GM13976 (cell line): ENCODE measurements around the gene ANKRD13A.
"Not testable (repeated sequence)": the region's sequence is repeated elsewhere in the genome, so short reads cannot be mapped to it uniquely, and the experiment has no call there.

Experiments used
- DNase-seq: peaks from one replicate; pipeline ENCODE4 v3.0.0; 2012; ENCODE audit warnings: low spot score
- CTCF ChIP-seq: IDR thresholded peaks from 2 replicates; pipeline ENCODE4 v1.5.1; 2012; ENCODE audit warnings: borderline replicate concordance, mild to moderate bottlenecking; ENCODE audit not compliant: insufficient read depth; ENCODE audit errors: extremely low read depth, missing control alignments, control extremely low read depth
- in situ Hi-C: fragments of 300-500 bp; cut with MboI; formaldehyde crosslinking; loops from one replicate; pipeline ENCODE4 v1.12.0; 2022; ENCODE audit warnings: low sequenced_read_pairs, mixed read lengths, inconsistent platforms; ENCODE audit not compliant: unreplicated experiment

The ANKRD13A gene

DNA sequence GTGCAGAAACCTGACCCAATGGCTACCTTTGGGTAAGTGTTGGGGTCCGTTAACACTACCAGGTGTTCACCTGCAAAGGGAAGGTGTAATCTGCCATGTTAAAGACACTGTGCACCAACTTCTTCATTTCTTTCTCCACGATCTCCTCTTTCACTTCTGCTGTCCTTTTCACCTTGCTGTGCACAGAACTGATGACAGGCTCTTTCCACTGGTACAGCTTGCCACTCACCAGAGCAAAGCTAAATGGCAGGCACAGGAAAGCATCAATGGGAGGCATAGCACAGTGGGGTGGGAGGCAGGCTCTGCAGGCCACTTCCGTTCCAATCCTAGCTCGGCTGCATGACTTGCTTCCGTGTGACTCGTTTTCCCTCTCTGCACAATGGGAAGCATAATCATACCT, 51.7 kb downstream of the ANKRD13A start:
- no peak for TF ChIP-seq CTCF
- DNase-seq: no peak
- in situ Hi-C loops: no loop called here

DNA sequence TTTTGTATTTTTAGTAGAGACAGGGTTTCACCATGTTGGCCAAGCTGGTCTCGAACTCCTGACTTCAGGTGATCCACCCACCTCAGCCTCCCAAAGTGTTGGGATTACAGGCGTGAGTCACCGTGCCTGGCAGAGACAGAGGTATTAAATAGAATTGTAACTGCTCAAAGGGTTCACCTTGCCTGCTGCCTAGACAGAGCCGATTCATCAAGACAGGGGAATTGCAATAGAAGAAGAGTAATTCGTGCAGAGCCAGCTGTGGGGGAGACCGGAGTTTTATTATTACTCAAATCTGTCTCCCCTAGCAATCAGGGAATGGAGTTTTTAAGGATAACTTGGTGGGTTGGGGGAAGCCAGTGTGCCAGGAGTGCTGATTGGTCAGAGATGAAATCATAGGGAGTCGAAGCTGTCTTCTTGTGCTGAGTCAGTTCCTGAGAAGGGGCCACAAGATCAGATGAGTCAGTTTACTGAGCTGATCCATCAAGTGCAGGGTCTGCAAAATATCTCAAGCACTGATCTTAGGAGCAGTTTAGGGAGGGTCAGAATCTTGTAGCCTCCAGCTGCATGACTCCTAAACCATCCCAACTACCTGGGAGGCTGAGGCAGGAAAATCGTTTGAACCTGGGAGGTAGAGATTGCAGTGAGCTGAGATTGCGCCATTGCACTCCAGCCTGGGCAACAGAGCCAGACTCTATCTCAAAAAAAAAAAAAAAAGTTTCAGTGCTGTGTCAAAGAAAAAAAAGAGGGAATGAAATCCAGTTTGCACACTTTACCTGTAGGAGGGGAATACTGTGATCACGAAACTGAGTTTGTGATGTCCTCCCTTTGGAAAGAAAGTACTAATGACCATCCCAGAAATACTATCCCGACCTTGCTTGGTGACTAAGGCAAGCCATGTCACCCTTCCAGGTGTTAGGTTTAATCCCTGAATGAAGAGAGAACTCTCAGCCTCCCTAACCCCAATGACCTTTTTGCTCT, 56.4 kb downstream of the ANKRD13A start:
- DNase-seq, in situ Hi-C loops: not testable (repeated sequence)

GRCh38 chr12:110056643-110057042, 57.4 kb downstream of the ANKRD13A start:
- DNase-seq, in situ Hi-C loops: not testable (repeated sequence)

DNA sequence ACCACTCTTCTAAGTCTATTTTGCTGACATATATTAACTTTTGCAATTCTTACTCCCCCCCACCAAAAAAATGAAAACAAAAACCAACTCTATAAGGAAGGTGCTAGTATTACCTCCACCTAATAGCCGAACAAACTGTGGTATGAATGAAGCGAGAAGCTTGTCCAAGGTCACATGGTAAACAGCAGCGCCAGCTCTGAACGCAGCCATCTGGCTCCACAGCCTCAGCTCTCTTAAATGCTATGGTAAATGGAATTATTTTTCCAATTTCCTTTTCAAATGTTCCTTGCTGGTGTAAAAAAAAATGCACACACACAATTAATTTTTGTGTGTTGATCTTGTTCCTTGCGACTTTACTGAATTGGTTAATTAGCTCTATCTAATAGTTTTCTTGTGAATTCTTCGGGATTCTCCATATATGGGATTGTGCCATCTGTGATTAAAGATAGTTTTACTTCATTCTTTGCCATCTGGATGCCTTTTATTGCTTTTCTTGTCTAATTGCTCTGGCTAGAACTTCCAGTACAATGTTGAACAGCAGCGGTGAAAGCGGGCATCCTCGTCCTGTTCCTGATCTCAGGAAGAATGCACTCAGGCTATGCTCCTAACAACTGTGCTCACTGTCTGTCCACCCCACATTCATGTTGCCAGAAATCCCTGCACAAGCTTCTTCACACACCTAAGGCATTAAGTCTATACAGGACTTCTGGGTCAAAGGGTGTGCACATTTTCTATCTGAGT, 59.8 kb downstream of the ANKRD13A start:
- in situ Hi-C loops: no loop called here
- no peak for DNase-seq
- no peak for TF ChIP-seq CTCF

- DNase-seq: no peak
- TF ChIP-seq CTCF: no peak
- in situ Hi-C loops: no loop called here
These were observed 60.4 kb downstream of the ANKRD13A start for GRCh38 chr12:110059651-110060000.

- no peak for DNase-seq
- in situ Hi-C loops: no loop called here
- TF ChIP-seq CTCF: no peak
These were observed 63.0 kb downstream of the ANKRD13A start for GRCh38 chr12:110062241-110062640.

GRCh38 chr12:110065540-110065939, 66.3 kb downstream of the ANKRD13A start:
- peak; percentile 41 for DNase-seq
- in situ Hi-C loops: no loop called here
- TF ChIP-seq CTCF: no peak

GRCh38 chr12:110067531-110067930, 68.3 kb downstream of the ANKRD13A start:
- DNase-seq: no peak
- in situ Hi-C loops: no loop called here
- no peak for TF ChIP-seq CTCF

DNA sequence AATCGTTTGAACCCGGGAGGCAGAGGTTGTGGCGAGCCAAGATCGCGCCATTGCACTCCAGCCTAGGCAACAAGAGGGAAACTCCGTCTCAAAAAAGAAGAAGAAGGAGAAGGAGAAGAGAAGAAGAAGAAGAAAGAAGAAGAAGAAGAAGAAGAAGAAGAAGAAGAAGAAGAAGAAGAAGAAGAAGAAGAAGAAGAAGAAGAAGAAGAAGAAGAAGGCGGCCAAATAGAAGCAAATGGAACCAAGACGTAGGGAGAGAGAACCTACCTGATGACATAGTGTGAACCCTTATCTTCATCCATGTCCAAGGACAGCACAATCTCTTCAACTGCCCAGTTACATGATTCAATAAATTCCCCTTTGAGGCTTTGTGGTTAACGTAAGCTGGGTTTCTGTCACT, 68.9 kb downstream of the ANKRD13A start:
- DNase-seq, in situ Hi-C loops: not testable (repeated sequence)
